Vagina (tissue), 2 donors: Measurements from ENCODE around the gene DDX39B. TPM values are rescaled to one million over a fixed set of nuclear protein-coding genes. Genes with fewer than 3 reads are reported as not detected.

ENCODE experiments used
- DNase-seq, 2 donors: peaks; one replicate each; pipeline ENCODE4 v3.0.0-alpha.2; 2017; ENCODE audit errors: extremely low spot score in 2 of 2
- H3K27ac ChIP-seq: fragments of 200-600 bp; sonication (generic); one replicate; pipeline ENCODE4 v1.5.1; 2019
- H3K27me3 ChIP-seq: fragments of 200-600 bp; sonication (generic); one replicate; pipeline ENCODE4 v1.5.1; 2019
- H3K36me3 ChIP-seq, 2 donors: fragments of 200-600 bp; sonication (generic); one replicate each; pipeline ENCODE4 v1.5.1; 2017 to 2019
- H3K4me1 ChIP-seq: fragments of 200-600 bp; sonication (generic); one replicate; pipeline ENCODE4 v1.5.1; 2019
- H3K4me3 ChIP-seq, 2 donors: fragments of 200-600 bp; sonication (generic); 1 replicate in 1 of 2; 2 replicates in 1 of 2; pipeline ENCODE4 v1.5.1; 2016 to 2019
- H3K9me3 ChIP-seq: fragments of 200-600 bp; sonication (generic); one replicate; pipeline ENCODE4 v1.5.1; 2019
- CTCF ChIP-seq, 3 experiments: fragments of 450-650 bp in 2 of 3; fragments of 200-600 bp in 1 of 3; sonication (generic) in 1 of 3; IDR thresholded peaks; one replicate each; pipeline ENCODE4 v1.5.1; 2017 to 2019; ENCODE audit warnings: antibody characterized with exemption in 3 of 3, mild to moderate bottlenecking in 2 of 3, moderate library complexity in 2 of 3
- POLR2A ChIP-seq, 2 donors: fragments of 450-650 bp; IDR thresholded peaks; one replicate each; pipeline ENCODE4 v1.6.1; 2017; ENCODE audit warnings: antibody characterized with exemption in 2 of 2, mild to moderate bottlenecking in 2 of 2, moderate library complexity in 2 of 2
- POLR2AphosphoS5 ChIP-seq, 2 donors: sonication (generic); formaldehyde crosslinking; IDR thresholded peaks; one replicate each; pipeline ENCODE4 v1.9.0; 2017; ENCODE audit warnings: antibody characterized with exemption in 2 of 2, mild to moderate bottlenecking in 2 of 2, low read depth in 1 of 2; ENCODE audit not compliant: insufficient read depth in 1 of 2
- intact Hi-C: fragments of 100-400 bp; cut with DNase I; formaldehyde crosslinking; loops from one replicate; pipeline ENCODE4 v1.15.1; 2023
- total RNA-seq: library from RNA; depleted of rRNA; stranded (reverse); fragments of >200 nt; gene quantifications from one replicate; pipeline ENCODE4 v1.2.3, GENCODE V29; 2016

The DDX39B gene
- total RNA-seq, 1 donor from 2014 or later = 299 TPM

GRCh38 chr6:31575335-31575901 is 33.6 kb upstream of the DDX39B start, which contains the start of gene TNF:
TNF (plus strand) TSS chr6:31575565; CDS start chr6:31575742, 177 bp downstream.
- peak in 1 of 2 donors; percentile 16 for TF ChIP-seq POLR2A (IDR thresholded peaks at IDR 0.05)
- no peak for TF ChIP-seq CTCF (IDR thresholded peaks at IDR 0.05)
- peak in 1 of 2 donors; percentile 56 for TF ChIP-seq POLR2AphosphoS5 (IDR thresholded peaks at IDR 0.05; ENCODE audit: insufficient read depth in 1 of 2, low read depth in 1 of 2)
- H3K27ac ChIP-seq = peak within 1 kb of the TSS; percentile 9
- H3K9me3 ChIP-seq = no peaks in the 10 kb centered on the region
- no peaks in the 10 kb centered on the region for H3K36me3 ChIP-seq
- intact Hi-C loops = no loop called here
- H3K4me1 ChIP-seq = peaks cover 2% of the 10 kb centered on the region
- peak within 1 kb of the TSS; percentile 28 to 33 for H3K4me3 ChIP-seq
- no peaks in the 10 kb centered on the region for H3K27me3 ChIP-seq
- DNase-seq = no peak

GRCh38 chr6:31574106-31575061 is 32.6 kb upstream of the DDX39B start:
- Histone ChIP-seq H3K4me3 (no peak overlapping the region), H3K27ac (no peak overlapping the region)
- intact Hi-C loops = no loop called here

GRCh38 chr6:31573239-31574105 is 31.7 kb upstream of the DDX39B start:
- DNase-seq = no peak
- Histone ChIP-seq H3K4me3 (no peak overlapping the region), H3K36me3 (no peaks in the 10 kb centered on the region), H3K27ac (no peak overlapping the region), H3K27me3 (no peaks in the 10 kb centered on the region), H3K9me3 (no peaks in the 10 kb centered on the region), H3K4me1 (no peaks in the 10 kb centered on the region)
- TF ChIP-seq POLR2AphosphoS5 (IDR thresholded peaks at IDR 0.05; ENCODE audit: insufficient read depth in 1 of 2, low read depth in 1 of 2) = no peak
- no peak for TF ChIP-seq CTCF (IDR thresholded peaks at IDR 0.05)
- TF ChIP-seq POLR2A (IDR thresholded peaks at IDR 0.05) = no peak
- intact Hi-C loops = no loop called here

More at GRCh38 chr6:31574106-31575061, 32.6 kb upstream of the DDX39B start:
- no peaks in the 10 kb centered on the region for H3K9me3 ChIP-seq
- no peak for DNase-seq
- no peaks in the 10 kb centered on the region for H3K4me1 ChIP-seq
- H3K36me3 ChIP-seq = no peaks in the 10 kb centered on the region
- TF ChIP-seq CTCF (IDR thresholded peaks at IDR 0.05) (no peak), POLR2AphosphoS5 (IDR thresholded peaks at IDR 0.05; ENCODE audit: insufficient read depth in 1 of 2, low read depth in 1 of 2) (no peak), POLR2A (IDR thresholded peaks at IDR 0.05) (no peak)
- H3K27me3 ChIP-seq = no peaks in the 10 kb centered on the region

GRCh38 chr6:31572041-31572911 is 30.5 kb upstream of the DDX39B start, which contains the start of gene LTA:
LTA (plus strand) TSS chr6:31572289; CDS start chr6:31572743, 454 bp downstream.
- TF ChIP-seq POLR2AphosphoS5 (IDR thresholded peaks at IDR 0.05; ENCODE audit: insufficient read depth in 1 of 2, low read depth in 1 of 2) (no peak), POLR2A (IDR thresholded peaks at IDR 0.05) (no peak), CTCF (IDR thresholded peaks at IDR 0.05) (no peak)
- H3K9me3 ChIP-seq = no peaks in the 10 kb centered on the region
- H3K27ac ChIP-seq = no peak within 1 kb of the TSS
- no peak for DNase-seq
- no peak within 1 kb of the TSS for H3K4me3 ChIP-seq
- intact Hi-C loops = no loop called here
- H3K36me3 ChIP-seq = no peaks in the 10 kb centered on the region
- H3K27me3 ChIP-seq = no peaks in the 10 kb centered on the region
- H3K4me1 ChIP-seq = no peaks in the 10 kb centered on the region
